Keratinocyte (primary cell): Measurements from ENCODE around the gene FAM229B. TPM values are rescaled to one million over a fixed set of nuclear protein-coding genes. Genes with fewer than 3 reads are reported as not detected.

Experiments
- DNase-seq: peaks from one replicate; pipeline ENCODE4 v3.0.0-alpha.2; 2011; ENCODE audit warnings: low read depth, missing footprints, low spot score
- FAIRE-seq: peaks from 2 replicates; lab custom pipeline; 2011; peaks lifted over from hg19 to GRCh38; lab: Jason Lieb, UNC
- H2AFZ ChIP-seq: 2 replicates; pipeline ENCODE4 v1.6.0; 2012; ENCODE audit warnings: low read length, control low read depth, inconsistent platforms; ENCODE audit not compliant: control insufficient read depth
- H3K27ac ChIP-seq: 2 replicates; pipeline ENCODE4 v1.5.1; 2011; ENCODE audit warnings: low read length; ENCODE audit not compliant: control insufficient read depth, insufficient read depth
- H3K27me3 ChIP-seq: 3 replicates; pipeline ENCODE4 v1.6.0; 2011; ENCODE audit warnings: low read length; ENCODE audit not compliant: control insufficient read depth, insufficient read depth; ENCODE audit errors: extremely low read depth
- H3K36me3 ChIP-seq, 2 experiments: 2 replicates in 1 of 2; 3 replicates in 1 of 2; pipeline ENCODE4 v1.5.1; 2011; ENCODE audit warnings: low read length in 2 of 2, mild to moderate bottlenecking in 1 of 2; ENCODE audit not compliant: control insufficient read depth in 2 of 2, insufficient read depth in 2 of 2; ENCODE audit errors: extremely low read depth in 1 of 2
- H3K4me1 ChIP-seq: 3 replicates; pipeline ENCODE4 v1.5.1; 2011; ENCODE audit warnings: low read length; ENCODE audit not compliant: control insufficient read depth, insufficient read depth; ENCODE audit errors: extremely low read depth
- H3K4me2 ChIP-seq: 3 replicates; pipeline ENCODE4 v1.6.0; 2011; ENCODE audit warnings: low read depth, low read length; ENCODE audit not compliant: control insufficient read depth, insufficient read depth; ENCODE audit errors: extremely low read depth
- H3K4me3 ChIP-seq, 3 experiments: fragments of 200-600 bp in 1 of 3; sonication (generic) in 1 of 3; 2 replicates in 2 of 3; 3 replicates in 1 of 3; pipeline ENCODE4 v1.5.1; 2011 to 2016; ENCODE audit warnings: low read length in 3 of 3, mild to moderate bottlenecking in 3 of 3, control low read depth in 2 of 3, inconsistent platforms in 1 of 3, low read depth in 1 of 3, mixed read lengths in 1 of 3, mixed run types in 1 of 3, moderate library complexity in 1 of 3; ENCODE audit not compliant: control insufficient read depth in 2 of 3, insufficient read depth in 2 of 3; ENCODE audit errors: extremely low read depth in 1 of 3
- H3K79me2 ChIP-seq: 2 replicates; pipeline ENCODE4 v1.6.0; 2012; ENCODE audit warnings: low read length; ENCODE audit not compliant: control insufficient read depth, insufficient read depth
- H3K9ac ChIP-seq: 3 replicates; pipeline ENCODE4 v1.6.0; 2011; ENCODE audit warnings: low read length; ENCODE audit not compliant: control insufficient read depth, insufficient read depth; ENCODE audit errors: extremely low read depth
- H3K9me1 ChIP-seq: 3 replicates; pipeline ENCODE4 v1.6.0; 2011; ENCODE audit warnings: low read length; ENCODE audit not compliant: control insufficient read depth, insufficient read depth; ENCODE audit errors: extremely low read depth
- H3K9me3 ChIP-seq: 2 replicates; pipeline ENCODE4 v1.5.1; 2012; ENCODE audit warnings: low read depth, low read length; ENCODE audit not compliant: control insufficient read depth
- H4K20me1 ChIP-seq: 3 replicates; pipeline ENCODE4 v1.6.0; 2011; ENCODE audit warnings: low read length; ENCODE audit not compliant: control insufficient read depth, insufficient read depth; ENCODE audit errors: extremely low read depth
- EZH2 ChIP-seq: IDR thresholded peaks from one replicate; pipeline ENCODE4 v1.6.1; 2012; ENCODE audit warnings: inconsistent platforms, mild to moderate bottlenecking, low read length, moderate library complexity
- dilution Hi-C: fragments of 300-500 bp; cut with MboI; formaldehyde crosslinking; loops from one replicate; pipeline ENCODE4 v1.7.0; 2020; ENCODE audit warnings: low sequenced_read_pairs; ENCODE audit not compliant: extremely low pct_ligation_motif_present
- polyA plus RNA-seq, 5 experiments: library from polyadenylated mRNA; depleted of rRNA in 3 of 5; stranded (reverse) in 3 of 5; stranded (forward) in 1 of 5; unstranded in 1 of 5; fragments of >200 nt; gene quantifications; 1 replicate in 1 of 5; 2 replicates in 3 of 5; 3 replicates in 1 of 5; pipeline versions ENCODE4 v1.2.1 to v1.2.3, GENCODE V29; 2011 to 2012; ENCODE audit warnings: missing spikeins in 2 of 5, low read depth in 1 of 5, low replicate concordance in 1 of 5
- TF ChIP-seq, protein P1 (sequence below), 3 experiments: IDR thresholded peaks in 1 of 3; conservative IDR thresholded peaks in 1 of 3; optimal IDR thresholded peaks in 1 of 3; 2 replicates in 2 of 3; 3 replicates in 1 of 3; pipeline versions ENCODE3 to v1.5.1; 2011; ENCODE audit warnings: low read length in 3 of 3, mild to moderate bottlenecking in 3 of 3, moderate library complexity in 2 of 3, control low read depth in 1 of 3, inconsistent platforms in 1 of 3; ENCODE audit not compliant: insufficient read depth in 2 of 3; ENCODE audit errors: extremely low read depth in 1 of 3

The FAM229B gene
- polyA plus RNA-seq, 1 donor (not counting 4 experiments of a cell fraction or from before 2014, with no cell fraction given), result 15.0 TPM

DNA sequence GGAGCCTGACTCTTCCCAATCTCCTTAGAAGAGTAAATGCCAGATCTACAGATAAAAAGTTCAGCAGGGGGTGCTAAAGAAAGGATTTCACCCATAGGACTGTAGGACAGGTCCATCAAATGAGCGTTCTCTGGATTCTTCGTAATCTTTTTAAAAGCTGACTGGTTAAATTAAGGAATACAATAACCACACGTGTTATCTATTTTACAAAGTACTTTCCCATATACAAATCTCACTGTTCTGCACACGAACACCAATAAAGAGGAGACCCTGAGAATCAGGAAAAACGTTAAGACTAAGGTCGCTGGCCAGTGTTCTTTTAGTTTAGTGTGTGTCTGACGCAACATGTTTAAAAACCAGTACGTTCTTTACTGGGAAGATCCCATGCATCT is 651 bp upstream of the FAM229B start:
- H3K9me1 ChIP-seq, result no peaks in the 10 kb centered on the region
- H3K36me3 ChIP-seq, result peaks cover 3 to 21% of the 10 kb centered on the region in 2 experiments
- peak; percentile 69 for FAIRE-seq
- H3K27ac ChIP-seq, result peak overlapping the region; percentile 76
- peak overlapping the region; percentile 80 to 97 (median 97) for H3K4me3 ChIP-seq
- H3K79me2 ChIP-seq, result no peaks in the 10 kb centered on the region
- H3K27me3 ChIP-seq, result no peaks in the 10 kb centered on the region
- H3K9me3 ChIP-seq, result no peaks in the 10 kb centered on the region
- H2AFZ ChIP-seq, result peak overlapping the region; percentile 99
- H3K4me2 ChIP-seq, result peak overlapping the region; percentile 96
- H3K4me1 ChIP-seq, result peaks cover 5% of the 10 kb centered on the region
- TF ChIP-seq, protein P1, sequence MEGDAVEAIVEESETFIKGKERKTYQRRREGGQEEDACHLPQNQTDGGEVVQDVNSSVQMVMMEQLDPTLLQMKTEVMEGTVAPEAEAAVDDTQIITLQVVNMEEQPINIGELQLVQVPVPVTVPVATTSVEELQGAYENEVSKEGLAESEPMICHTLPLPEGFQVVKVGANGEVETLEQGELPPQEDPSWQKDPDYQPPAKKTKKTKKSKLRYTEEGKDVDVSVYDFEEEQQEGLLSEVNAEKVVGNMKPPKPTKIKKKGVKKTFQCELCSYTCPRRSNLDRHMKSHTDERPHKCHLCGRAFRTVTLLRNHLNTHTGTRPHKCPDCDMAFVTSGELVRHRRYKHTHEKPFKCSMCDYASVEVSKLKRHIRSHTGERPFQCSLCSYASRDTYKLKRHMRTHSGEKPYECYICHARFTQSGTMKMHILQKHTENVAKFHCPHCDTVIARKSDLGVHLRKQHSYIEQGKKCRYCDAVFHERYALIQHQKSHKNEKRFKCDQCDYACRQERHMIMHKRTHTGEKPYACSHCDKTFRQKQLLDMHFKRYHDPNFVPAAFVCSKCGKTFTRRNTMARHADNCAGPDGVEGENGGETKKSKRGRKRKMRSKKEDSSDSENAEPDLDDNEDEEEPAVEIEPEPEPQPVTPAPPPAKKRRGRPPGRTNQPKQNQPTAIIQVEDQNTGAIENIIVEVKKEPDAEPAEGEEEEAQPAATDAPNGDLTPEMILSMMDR (optimal IDR thresholded peaks at IDR 0.05 in 1 of 3, IDR thresholded peaks at IDR 0.05 in 1 of 3, conservative IDR thresholded peaks at IDR 0.05 in 1 of 3; ENCODE audit: extremely low read depth in 1 of 3, insufficient read depth in 2 of 3, low read length in 3 of 3), result peak; percentile 16 to 41 (median 17)
- no peak for TF ChIP-seq EZH2
- no peaks in the 10 kb centered on the region for H4K20me1 ChIP-seq
- peak overlapping the region; percentile 86 for H3K9ac ChIP-seq
- DNase-seq, result peak; percentile 17
- dilution Hi-C loops, result no loop called here

- H3K79me2 ChIP-seq, result no peaks in the 10 kb centered on the region
- H3K27me3 ChIP-seq, result no peaks in the 10 kb centered on the region
- H3K9ac ChIP-seq, result peak overlapping the region; percentile 86
- peak overlapping the region; percentile 10 for H3K27ac ChIP-seq
- H3K9me3 ChIP-seq, result no peaks in the 10 kb centered on the region
- dilution Hi-C loops, result no loop called here
- no peak for DNase-seq
- H3K36me3 ChIP-seq, result peaks cover 3 to 18% of the 10 kb centered on the region in 2 experiments
- H3K4me2 ChIP-seq, result peak overlapping the region; percentile 96
- TF ChIP-seq, protein P1 (optimal IDR thresholded peaks at IDR 0.05 in 1 of 3, IDR thresholded peaks at IDR 0.05 in 1 of 3, conservative IDR thresholded peaks at IDR 0.05 in 1 of 3; ENCODE audit: extremely low read depth in 1 of 3, insufficient read depth in 2 of 3, low read length in 3 of 3), result no peak
- TF ChIP-seq EZH2, result no peak
- no peak for FAIRE-seq
- H3K9me1 ChIP-seq, result no peaks in the 10 kb centered on the region
- no peaks in the 10 kb centered on the region for H4K20me1 ChIP-seq
- peaks cover 5% of the 10 kb centered on the region for H3K4me1 ChIP-seq
- peak overlapping the region; percentile 99 for H2AFZ ChIP-seq
- peak overlapping the region; percentile 80 to 97 (median 97) for H3K4me3 ChIP-seq
These were observed 525 bp downstream of the FAM229B start for GRCh38 chr6:112087916-112088315.
